Neural progenitor cell (in vitro differentiated cells): ENCODE measurements around the gene NPB. TPM values are rescaled to one million over a fixed set of nuclear protein-coding genes. Genes with fewer than 3 reads are reported as not detected.

ENCODE experiments used
- DNase-seq: peaks from one replicate; pipeline ENCODE4 v3.0.0-alpha.2; 2016; ENCODE audit warnings: low spot score
- H2AFZ ChIP-seq: fragments of 200-600 bp; sonication (generic); replicated peaks from 2 replicates; pipeline ENCODE4 v1.6.1; 2016; ENCODE audit warnings: antibody characterized with exemption
- H3F3A ChIP-seq: fragments of 200-600 bp; sonication (generic); 2 replicates; pipeline ENCODE4 v1.6.1; 2016; ENCODE audit warnings: antibody characterized with exemption, low read depth
- H3K27ac ChIP-seq: fragments of 200-600 bp; sonication (generic); 2 replicates; pipeline ENCODE4 v1.5.1; 2016; ENCODE audit warnings: mild to moderate bottlenecking
- H3K27me3 ChIP-seq: fragments of 200-600 bp; sonication (generic); 2 replicates; pipeline ENCODE4 v1.6.1; 2016; ENCODE audit warnings: mild to moderate bottlenecking, moderate library complexity
- H3K36me3 ChIP-seq: fragments of 200-600 bp; sonication (generic); 2 replicates; pipeline ENCODE4 v1.5.1; 2016
- H3K4me1 ChIP-seq: fragments of 200-600 bp; sonication (generic); 2 replicates; pipeline ENCODE4 v1.6.1; 2016; ENCODE audit warnings: mixed run types
- H3K4me2 ChIP-seq: fragments of 200-600 bp; sonication (generic); 2 replicates; pipeline ENCODE4 v1.6.1; 2016
- H3K4me3 ChIP-seq: fragments of 200-600 bp; sonication (generic); 2 replicates; pipeline ENCODE4 v1.5.1; 2016
- H3K79me2 ChIP-seq: fragments of 200-600 bp; sonication (generic); 2 replicates; pipeline ENCODE4 v1.6.1; 2016; ENCODE audit warnings: low read depth
- H3K9ac ChIP-seq: fragments of 200-600 bp; sonication (generic); 2 replicates; pipeline ENCODE4 v1.6.1; 2016
- H3K9me3 ChIP-seq: fragments of 200-600 bp; sonication (generic); 2 replicates; pipeline ENCODE4 v1.5.1; 2016; ENCODE audit warnings: low read depth
- H4K20me1 ChIP-seq: fragments of 200-600 bp; sonication (generic); 2 replicates; pipeline ENCODE4 v1.6.1; 2016; ENCODE audit warnings: low read depth
- H3K27ac Mint-ChIP-seq: 3 replicates; pipeline ENCODE4 v1.8.0; 2021; ENCODE audit warnings: mixed read lengths
- H3K27me3 Mint-ChIP-seq: 2 replicates; pipeline ENCODE4 v1.8.0; 2022; ENCODE audit warnings: low read depth, mild to moderate bottlenecking, inconsistent platforms, moderate library complexity, mixed read lengths; ENCODE audit not compliant: insufficient read depth
- H3K36me3 Mint-ChIP-seq: 3 replicates; pipeline ENCODE4 v1.8.0; 2021; ENCODE audit warnings: mixed read lengths
- H3K4me1 Mint-ChIP-seq: 3 replicates; pipeline ENCODE4 v1.8.0; 2021; ENCODE audit warnings: mixed read lengths
- H3K4me3 Mint-ChIP-seq: 3 replicates; pipeline ENCODE4 v1.8.0; 2021; ENCODE audit warnings: mild to moderate bottlenecking, moderate library complexity, mixed read lengths
- H3K9me3 Mint-ChIP-seq: 3 replicates; pipeline ENCODE4 v1.8.0; 2020; ENCODE audit warnings: mixed read lengths
- EZH2 ChIP-seq: fragments of 200-600 bp; sonication (generic); IDR thresholded peaks from 2 replicates; pipeline ENCODE4 v1.6.1; 2017; ENCODE audit warnings: antibody characterized with exemption, mild to moderate bottlenecking, moderate library complexity
- EZH2phosphoT487 ChIP-seq: fragments of 200-600 bp; sonication (generic); IDR thresholded peaks from 2 replicates; pipeline ENCODE4 v1.6.1; 2017; ENCODE audit warnings: antibody characterized with exemption
- total RNA-seq: library from RNA; depleted of rRNA; stranded (reverse); fragments of >200 nt; gene quantifications from 2 replicates; pipeline ENCODE4 v1.2.3, GENCODE V29; 2015; ENCODE audit warnings: low replicate concordance
- TF ChIP-seq, protein P1 (sequence below): fragments of 200-600 bp; sonication (generic); IDR thresholded peaks from 2 replicates; pipeline ENCODE4 v1.5.1; 2017; ENCODE audit warnings: antibody characterized with exemption, mild to moderate bottlenecking

NPB gene
- total RNA-seq, 1 donor from 2014 or later, result not detected

DNA sequence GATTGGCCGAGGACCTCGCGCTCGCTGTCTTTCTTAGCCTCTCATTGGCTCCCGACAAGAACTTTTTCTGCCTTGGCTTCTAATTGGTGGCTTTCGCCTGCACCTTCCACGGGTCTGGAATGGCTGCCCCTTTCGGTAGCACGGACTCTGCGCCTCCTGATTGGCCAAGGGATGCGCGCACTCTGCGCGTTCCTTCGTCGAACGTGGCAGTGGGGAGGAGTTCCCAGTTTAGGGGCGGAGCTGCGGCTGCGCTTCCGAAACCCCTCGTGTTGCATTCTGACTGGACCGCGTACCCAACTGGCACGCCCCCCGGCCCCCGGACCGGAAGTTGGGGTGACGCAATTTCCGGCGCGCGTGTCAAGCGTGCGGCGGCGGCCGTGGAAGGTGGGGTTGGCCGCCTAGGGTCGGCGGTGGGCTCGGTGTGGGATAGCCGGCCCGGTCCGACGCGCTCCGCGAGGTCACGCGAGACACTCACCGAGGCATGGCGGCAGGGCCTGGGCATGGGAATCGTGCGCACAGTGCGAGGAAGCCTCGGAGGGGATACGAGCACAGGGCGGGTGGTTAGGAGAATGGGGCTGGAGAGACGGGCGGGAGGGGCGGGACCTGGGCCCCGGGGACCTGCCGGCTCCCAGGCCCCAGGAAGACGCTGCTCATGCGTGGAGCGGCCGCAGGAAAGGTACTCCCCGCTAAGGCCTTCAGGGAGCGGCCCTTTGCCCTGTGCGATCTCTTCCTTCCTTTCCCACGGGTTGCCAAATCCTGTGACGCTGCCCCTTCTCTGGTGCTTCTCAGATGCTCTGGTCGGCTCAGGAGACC, 41.1 kb upstream of the NPB start:
- Histone ChIP-seq H3K27me3 (no peaks in the 10 kb centered on the region), H3K9me3 (no peaks in the 10 kb centered on the region), H3F3A (peaks cover 39% of the 10 kb centered on the region), H3K4me2 (peak overlapping the region; percentile 93), H3K9ac (peak overlapping the region; percentile 95), H4K20me1 (peaks cover 44% of the 10 kb centered on the region), H3K36me3 (no peaks in the 10 kb centered on the region), H3K4me1 (peaks cover 7% of the 10 kb centered on the region), H3K27ac (peak overlapping the region; percentile 88), H2AFZ (no peak overlapping the region), H3K4me3 (peak overlapping the region; percentile 100), H3K79me2 (peaks cover 75% of the 10 kb centered on the region)
- no peaks in the 10 kb centered on the region for H3K9me3 Mint-ChIP-seq
- H3K27ac Mint-ChIP-seq, result peak overlapping the region; percentile 87
- peak; percentile 100 for DNase-seq
- peaks cover 17% of the 10 kb centered on the region for H3K36me3 Mint-ChIP-seq
- H3K4me1 Mint-ChIP-seq, result peaks cover 20% of the 10 kb centered on the region
- peaks cover 8% of the 10 kb centered on the region for H3K27me3 Mint-ChIP-seq
- H3K4me3 Mint-ChIP-seq, result peak overlapping the region; percentile 97
- no peak for TF ChIP-seq EZH2
- no peak for TF ChIP-seq EZH2phosphoT487
- TF ChIP-seq, protein P1, sequence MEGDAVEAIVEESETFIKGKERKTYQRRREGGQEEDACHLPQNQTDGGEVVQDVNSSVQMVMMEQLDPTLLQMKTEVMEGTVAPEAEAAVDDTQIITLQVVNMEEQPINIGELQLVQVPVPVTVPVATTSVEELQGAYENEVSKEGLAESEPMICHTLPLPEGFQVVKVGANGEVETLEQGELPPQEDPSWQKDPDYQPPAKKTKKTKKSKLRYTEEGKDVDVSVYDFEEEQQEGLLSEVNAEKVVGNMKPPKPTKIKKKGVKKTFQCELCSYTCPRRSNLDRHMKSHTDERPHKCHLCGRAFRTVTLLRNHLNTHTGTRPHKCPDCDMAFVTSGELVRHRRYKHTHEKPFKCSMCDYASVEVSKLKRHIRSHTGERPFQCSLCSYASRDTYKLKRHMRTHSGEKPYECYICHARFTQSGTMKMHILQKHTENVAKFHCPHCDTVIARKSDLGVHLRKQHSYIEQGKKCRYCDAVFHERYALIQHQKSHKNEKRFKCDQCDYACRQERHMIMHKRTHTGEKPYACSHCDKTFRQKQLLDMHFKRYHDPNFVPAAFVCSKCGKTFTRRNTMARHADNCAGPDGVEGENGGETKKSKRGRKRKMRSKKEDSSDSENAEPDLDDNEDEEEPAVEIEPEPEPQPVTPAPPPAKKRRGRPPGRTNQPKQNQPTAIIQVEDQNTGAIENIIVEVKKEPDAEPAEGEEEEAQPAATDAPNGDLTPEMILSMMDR, result no peak

DNA sequence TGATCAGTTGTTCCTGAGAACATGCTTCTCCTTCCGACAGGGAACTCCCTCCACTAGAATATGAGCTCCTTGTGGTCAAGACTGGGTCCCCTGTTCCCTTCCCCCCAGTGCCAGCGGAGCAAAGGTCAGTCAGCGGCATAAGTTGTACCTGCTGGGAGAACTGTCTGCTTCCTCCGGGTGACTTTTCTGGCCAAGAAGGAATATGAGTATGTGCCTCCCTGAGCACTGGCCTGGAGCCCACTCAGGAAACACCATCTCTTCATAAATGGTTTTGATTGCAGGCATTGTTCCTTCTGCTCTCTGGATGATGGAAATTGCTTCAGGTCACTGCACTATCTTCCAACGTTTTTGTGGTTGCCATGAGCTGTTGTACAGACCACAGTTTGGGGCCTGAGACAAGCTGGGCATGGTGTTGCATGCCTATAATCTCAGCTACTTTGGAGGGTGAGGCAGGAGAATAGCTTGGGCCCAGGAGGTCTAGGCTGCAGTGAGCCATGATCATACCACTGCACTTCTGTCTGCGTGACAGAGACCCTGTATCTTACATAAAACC, 38.8 kb upstream of the NPB start:
- Mint-ChIP-seq H3K27me3 (peaks cover 11% of the 10 kb centered on the region), H3K9me3 (no peaks in the 10 kb centered on the region), H3K4me1 (peaks cover 16% of the 10 kb centered on the region), H3K4me3 (peak overlapping the region; percentile 80), H3K36me3 (peaks cover 9% of the 10 kb centered on the region), H3K27ac (no peak overlapping the region)
- no peak overlapping the region for H3K9ac ChIP-seq
- peaks cover 53% of the 10 kb centered on the region for H3F3A ChIP-seq
- H3K4me1 ChIP-seq, result peaks cover 7% of the 10 kb centered on the region
- DNase-seq, result no peak
- peaks cover 45% of the 10 kb centered on the region for H4K20me1 ChIP-seq
- H3K27me3 ChIP-seq, result no peaks in the 10 kb centered on the region
- H3K36me3 ChIP-seq, result no peaks in the 10 kb centered on the region
- peaks cover 55% of the 10 kb centered on the region for H3K79me2 ChIP-seq
- H3K27ac ChIP-seq, result no peak overlapping the region
- H3K4me3 ChIP-seq, result no peak overlapping the region
- no peak overlapping the region for H2AFZ ChIP-seq
- H3K9me3 ChIP-seq, result no peaks in the 10 kb centered on the region
- no peak overlapping the region for H3K4me2 ChIP-seq
- no peak for TF ChIP-seq EZH2

DNA sequence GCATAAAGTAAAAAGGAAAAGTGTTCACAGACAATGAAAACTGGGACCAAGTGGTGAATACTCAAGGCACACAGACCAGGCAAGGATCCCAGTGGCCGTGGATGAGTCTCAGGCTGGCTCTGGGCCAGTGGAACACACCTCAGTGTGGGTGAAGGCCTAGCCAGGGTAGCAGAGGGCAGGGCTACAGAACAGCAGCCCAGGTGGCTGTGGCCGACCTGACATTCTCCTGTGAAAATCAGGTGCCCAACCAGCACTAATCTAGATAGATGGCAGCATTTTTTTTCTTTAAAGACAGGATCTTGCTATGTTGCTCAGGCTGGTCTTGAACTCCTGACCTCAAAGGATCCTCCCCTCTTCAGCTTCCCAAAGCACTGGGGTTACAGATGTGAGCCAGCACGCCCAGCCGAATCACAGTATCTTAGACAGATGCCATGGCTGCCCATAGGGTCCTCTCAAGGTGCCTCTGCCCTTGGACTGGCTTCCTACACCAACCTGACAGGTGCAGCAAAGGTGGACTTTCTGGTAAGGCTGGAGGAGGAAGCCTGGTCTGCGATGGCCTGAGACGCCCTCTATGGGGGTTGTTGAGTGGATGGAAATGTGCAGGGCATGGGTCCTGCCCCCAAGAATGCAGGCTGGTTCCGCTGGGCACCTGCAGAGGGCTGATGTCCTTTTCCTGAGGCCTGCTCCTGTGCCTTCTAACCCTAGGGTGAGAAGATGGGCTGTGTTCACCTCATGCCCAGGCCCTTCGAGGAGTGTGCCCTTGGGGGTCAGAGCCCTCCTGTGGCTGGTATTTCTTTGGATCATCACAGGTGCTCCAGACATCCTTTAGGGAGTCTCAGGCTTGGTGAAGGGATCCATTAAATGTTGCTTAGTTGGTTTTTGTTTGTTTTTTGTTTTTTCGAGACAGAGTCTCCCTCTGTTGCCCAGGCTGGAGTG, 37.9 kb upstream of the NPB start:
- Histone ChIP-seq H2AFZ (no peak overlapping the region), H3K36me3 (no peaks in the 10 kb centered on the region), H3K4me1 (peaks cover 5% of the 10 kb centered on the region), H3K9ac (no peak overlapping the region), H4K20me1 (peaks cover 45% of the 10 kb centered on the region), H3K4me2 (no peak overlapping the region), H3K27ac (no peak overlapping the region), H3K9me3 (no peaks in the 10 kb centered on the region), H3K4me3 (no peak overlapping the region), H3F3A (peaks cover 58% of the 10 kb centered on the region), H3K27me3 (no peaks in the 10 kb centered on the region), H3K79me2 (peaks cover 46% of the 10 kb centered on the region)
- no peak for DNase-seq
- Mint-ChIP-seq H3K36me3 (peaks cover 9% of the 10 kb centered on the region), H3K4me3 (peak overlapping the region; percentile 80), H3K27me3 (peaks cover 11% of the 10 kb centered on the region), H3K27ac (no peak overlapping the region), H3K9me3 (no peaks in the 10 kb centered on the region), H3K4me1 (peaks cover 16% of the 10 kb centered on the region)
- TF ChIP-seq EZH2, result no peak
- TF ChIP-seq, protein P1, result no peak
- no peak for TF ChIP-seq EZH2phosphoT487
